MM.1S (cell line): Measurements from ENCODE around the gene KCNQ5.

Experiments
- CTCF ChIP-seq: fragments of 300-600 bp; sonication (generic); IDR thresholded peaks from 2 replicates; pipeline ENCODE4 v1.5.1; 2016; ENCODE audit warnings: antibody characterized with exemption, low read length, mixed read lengths
- EZH2 ChIP-seq: fragments of 300-600 bp; sonication (generic); optimal IDR thresholded peaks from 2 replicates; pipeline ENCODE3; 2017; ENCODE audit warnings: low read depth, mild to moderate bottlenecking, antibody characterized with exemption, low read length, mixed read lengths

GRCh38 chr6:72724545-72724944 lies 102.7 kb downstream of the KCNQ5 start:
- TF ChIP-seq CTCF (no peak), EZH2 (no peak)
